ENCODE measurements around the gene NIPAL3. TPM values are rescaled to one million over a fixed set of nuclear protein-coding genes. Genes with fewer than 3 reads are reported as not detected.
"Not testable (repeated sequence)": the region's sequence is repeated elsewhere in the genome, so short reads cannot be mapped to it uniquely, and the experiment has no call there.

The NIPAL3 gene
- total and polyA plus RNA-seq, 9 donors: 4.4 to 22.3 (median 13.1) TPM

DNA sequence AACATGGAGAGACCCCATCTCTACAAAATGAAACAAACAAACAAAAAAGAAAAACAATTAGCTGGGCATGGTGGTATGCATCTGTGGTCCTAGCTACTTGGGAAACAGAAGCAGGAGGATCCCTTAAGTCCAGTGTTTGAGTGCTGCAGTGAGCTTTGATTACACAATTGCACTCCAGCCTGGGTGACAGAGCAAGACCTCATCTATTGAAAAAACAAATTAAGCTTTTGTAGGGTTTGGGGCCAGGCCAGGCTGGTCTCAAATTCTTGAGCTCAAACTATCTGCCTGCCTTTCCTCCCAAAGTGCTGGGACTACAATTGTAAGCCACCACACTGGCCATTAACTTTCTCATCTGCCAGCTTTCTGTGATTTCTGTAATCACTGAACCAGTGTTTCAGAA, 27.2 kb downstream of the NIPAL3 start:
- Histone ChIP-seq H3K4me1 (ENCODE audit: insufficient read depth) (no peaks in the 10 kb centered on the region), H3K9me3 (no peaks in the 10 kb centered on the region), H3K4me3 (no peak overlapping the region), H3K27me3 (no peaks in the 10 kb centered on the region), H3K36me3 (no peaks in the 10 kb centered on the region), H3K27ac (no peak overlapping the region)
- DNase-seq: no peak
- intact Hi-C loops (cut with DNase I): no loop called here
- TF ChIP-seq, protein P1, sequence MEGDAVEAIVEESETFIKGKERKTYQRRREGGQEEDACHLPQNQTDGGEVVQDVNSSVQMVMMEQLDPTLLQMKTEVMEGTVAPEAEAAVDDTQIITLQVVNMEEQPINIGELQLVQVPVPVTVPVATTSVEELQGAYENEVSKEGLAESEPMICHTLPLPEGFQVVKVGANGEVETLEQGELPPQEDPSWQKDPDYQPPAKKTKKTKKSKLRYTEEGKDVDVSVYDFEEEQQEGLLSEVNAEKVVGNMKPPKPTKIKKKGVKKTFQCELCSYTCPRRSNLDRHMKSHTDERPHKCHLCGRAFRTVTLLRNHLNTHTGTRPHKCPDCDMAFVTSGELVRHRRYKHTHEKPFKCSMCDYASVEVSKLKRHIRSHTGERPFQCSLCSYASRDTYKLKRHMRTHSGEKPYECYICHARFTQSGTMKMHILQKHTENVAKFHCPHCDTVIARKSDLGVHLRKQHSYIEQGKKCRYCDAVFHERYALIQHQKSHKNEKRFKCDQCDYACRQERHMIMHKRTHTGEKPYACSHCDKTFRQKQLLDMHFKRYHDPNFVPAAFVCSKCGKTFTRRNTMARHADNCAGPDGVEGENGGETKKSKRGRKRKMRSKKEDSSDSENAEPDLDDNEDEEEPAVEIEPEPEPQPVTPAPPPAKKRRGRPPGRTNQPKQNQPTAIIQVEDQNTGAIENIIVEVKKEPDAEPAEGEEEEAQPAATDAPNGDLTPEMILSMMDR (IDR thresholded peaks at IDR 0.05): no peak
- TF ChIP-seq POLR2A (IDR thresholded peaks at IDR 0.05) (no peak), EP300 (IDR thresholded peaks at IDR 0.05) (no peak)

DNA sequence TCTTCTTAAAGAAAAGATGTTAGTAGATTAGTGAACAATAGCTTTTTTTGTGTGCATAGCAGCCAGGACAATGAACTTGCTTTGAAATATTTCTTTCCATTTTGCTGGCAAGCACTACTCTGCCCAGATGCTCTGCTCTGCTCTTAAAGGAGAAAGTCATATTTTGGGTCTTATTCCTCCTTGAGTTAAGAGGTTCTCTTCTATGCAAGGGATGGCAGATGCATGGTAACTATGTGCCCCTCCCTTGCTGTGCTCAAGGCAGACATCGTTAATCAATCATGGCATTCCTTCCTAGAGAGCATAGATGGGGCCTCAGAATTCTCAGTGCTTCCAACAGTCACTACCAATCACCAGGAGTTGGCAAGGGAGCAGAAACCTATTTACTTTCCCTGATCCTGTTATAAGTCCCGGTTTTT, 27.6 kb downstream of the NIPAL3 start:
- Histone ChIP-seq H3K27me3 (no peaks in the 10 kb centered on the region), H3K27ac (no peak overlapping the region), H3K4me3 (no peak overlapping the region), H3K36me3 (no peaks in the 10 kb centered on the region), H3K4me1 (ENCODE audit: insufficient read depth) (no peaks in the 10 kb centered on the region), H3K9me3 (no peaks in the 10 kb centered on the region)
- intact Hi-C loops (cut with DNase I): no loop called here
- DNase-seq: no peak
- WGBS, 3 donors: 24 to 33% (median 26%) methylated on average over 2 of the region's 2 CpGs
- no peak for TF ChIP-seq EP300 (IDR thresholded peaks at IDR 0.05)
- TF ChIP-seq, protein P1 (IDR thresholded peaks at IDR 0.05): no peak
- no peak for TF ChIP-seq POLR2A (IDR thresholded peaks at IDR 0.05)

DNA sequence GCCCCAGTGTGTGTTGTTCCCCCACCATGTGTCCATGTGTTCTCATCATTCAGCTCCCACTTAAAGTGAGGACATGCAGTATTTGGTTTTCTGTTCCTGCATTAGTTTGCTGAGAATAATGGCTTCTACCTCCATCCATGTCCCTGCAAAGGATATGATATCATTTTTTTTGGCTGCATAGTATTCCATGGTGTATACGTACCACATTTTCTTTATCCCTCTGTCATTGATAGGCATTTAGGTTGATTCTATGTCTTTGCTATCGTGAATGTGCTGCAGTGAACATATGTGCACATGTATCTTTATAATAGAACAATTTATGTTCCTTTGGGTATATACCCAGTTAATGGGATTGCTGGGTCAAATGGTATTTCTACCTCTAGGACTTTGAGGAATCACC, 30.8 kb downstream of the NIPAL3 start:
- H3K4me1 ChIP-seq (ENCODE audit: insufficient read depth); H3K36me3 ChIP-seq; H3K4me3 ChIP-seq; intact Hi-C loops (cut with DNase I); H3K9me3 ChIP-seq; H3K27me3 ChIP-seq; DNase-seq; H3K27ac ChIP-seq: not testable (repeated sequence)
- 94 to 97% (median 97%) methylated on average over 2 of the region's 2 CpGs for WGBS, 3 donors

DNA sequence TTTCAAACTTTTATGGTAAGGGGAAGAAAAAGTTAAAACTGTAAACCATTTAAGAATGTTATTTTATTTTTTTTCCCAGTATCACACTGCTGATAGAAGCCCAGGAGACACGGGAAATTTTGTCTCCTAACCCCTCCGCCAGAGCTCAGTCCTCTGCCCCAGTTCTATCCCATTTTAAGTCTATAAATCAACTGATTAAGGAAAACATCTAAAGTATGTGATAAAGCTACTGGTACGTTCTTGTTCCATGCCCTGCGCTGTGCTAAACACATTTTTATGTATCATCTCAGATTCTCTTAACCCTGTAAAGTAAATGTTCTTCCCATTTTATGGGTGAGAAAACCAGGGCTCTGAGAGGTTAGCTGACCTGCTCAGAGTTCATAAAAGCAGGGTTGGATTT, 34.7 kb downstream of the NIPAL3 start:
- no peak overlapping the region for H3K27ac ChIP-seq
- intact Hi-C loops (cut with DNase I): no loop called here
- no peaks in the 10 kb centered on the region for H3K36me3 ChIP-seq
- no peaks in the 10 kb centered on the region for H3K9me3 ChIP-seq
- H3K4me1 ChIP-seq (ENCODE audit: insufficient read depth): no peaks in the 10 kb centered on the region
- no peak overlapping the region for H3K4me3 ChIP-seq
- 11 to 23% (median 14%) methylated on average over 4 of the region's 4 CpGs for WGBS, 3 donors
- TF ChIP-seq POLR2A (IDR thresholded peaks at IDR 0.05) (no peak), EP300 (IDR thresholded peaks at IDR 0.05) (no peak)
- TF ChIP-seq, protein P1 (IDR thresholded peaks at IDR 0.05): no peak
- no peaks in the 10 kb centered on the region for H3K27me3 ChIP-seq
- DNase-seq: no peak

DNA sequence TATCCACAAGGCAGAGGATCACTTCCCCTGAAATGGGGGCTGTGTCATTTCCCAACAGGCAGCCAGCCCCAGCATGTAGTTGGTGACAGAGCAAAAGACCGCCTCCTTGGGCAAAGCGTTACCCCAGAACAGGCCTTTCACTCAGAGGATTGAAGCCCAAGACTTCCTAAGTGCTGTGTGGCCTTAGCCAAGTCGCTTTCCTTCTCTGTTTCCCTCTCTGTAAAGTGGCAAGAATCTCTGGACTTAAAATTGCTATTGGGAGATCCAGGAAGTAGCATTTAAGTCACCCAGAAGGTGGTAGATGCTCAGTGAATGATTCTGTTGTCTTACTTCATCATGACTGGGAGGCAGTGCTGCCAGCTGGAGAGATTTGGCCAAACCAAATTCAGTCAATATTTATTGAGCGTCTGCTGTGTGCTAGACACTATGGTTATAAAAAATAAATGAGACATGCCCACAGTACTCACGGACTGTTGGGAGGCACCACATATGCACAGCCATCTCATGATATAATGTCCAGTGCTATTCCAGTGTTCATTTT, 35.3 kb downstream of the NIPAL3 start:
- no peaks in the 10 kb centered on the region for H3K27me3 ChIP-seq
- H3K4me3 ChIP-seq: no peak overlapping the region
- no peaks in the 10 kb centered on the region for H3K9me3 ChIP-seq
- H3K27ac ChIP-seq: no peak overlapping the region
- H3K36me3 ChIP-seq: no peaks in the 10 kb centered on the region
- TF ChIP-seq, protein P1 (IDR thresholded peaks at IDR 0.05): no peak
- TF ChIP-seq EP300 (IDR thresholded peaks at IDR 0.05): no peak
- no peak for TF ChIP-seq POLR2A (IDR thresholded peaks at IDR 0.05)
- WGBS, 3 donors: 90 to 95% (median 92%) methylated on average over 5 of the region's 5 CpGs
- intact Hi-C loops (cut with DNase I): no loop called here
- H3K4me1 ChIP-seq (ENCODE audit: insufficient read depth): no peaks in the 10 kb centered on the region
- DNase-seq: no peak
